Fibroblast of the aortic adventitia (primary cell): ENCODE measurements around the gene AFF3. TPM values are rescaled to one million over a fixed set of nuclear protein-coding genes. Genes with fewer than 3 reads are reported as not detected.

Experiments used
- DNase-seq: peaks from one replicate; pipeline ENCODE4 v3.0.0-alpha.2; 2010; ENCODE audit warnings: low read depth
- H3K4me3 ChIP-seq: 2 replicates; pipeline ENCODE4 v1.5.1; 2011; ENCODE audit warnings: low read depth, mild to moderate bottlenecking, control low read depth, low read length, moderate library complexity
- CTCF ChIP-seq: IDR thresholded peaks from 2 replicates; pipeline ENCODE4 v1.5.1; 2011; ENCODE audit warnings: mild to moderate bottlenecking, low read length, control low read depth, inconsistent platforms; ENCODE audit not compliant: insufficient read depth
- total RNA-seq: library from RNA; depleted of rRNA; stranded (reverse); fragments of >200 nt; gene quantifications from 2 replicates; pipeline ENCODE4 v1.2.3, GENCODE V29; 2012; ENCODE audit warnings: low replicate concordance

The AFF3 gene
- total RNA-seq, 1 donor = 4.2 TPM

GRCh38 chr2:99805930-99806476 is 336.4 kb downstream of the AFF3 start:
- H3K4me3 ChIP-seq = no peak overlapping the region
- no peak for TF ChIP-seq CTCF
- no peak for DNase-seq

GRCh38 chr2:99803846-99804245 is 338.5 kb downstream of the AFF3 start:
- no peak overlapping the region for H3K4me3 ChIP-seq
- no peak for TF ChIP-seq CTCF
- DNase-seq = no peak

- no peak for DNase-seq
- TF ChIP-seq CTCF = no peak
- H3K4me3 ChIP-seq = no peak overlapping the region
These were observed 339.7 kb downstream of the AFF3 start for GRCh38 chr2:99802734-99803133.

- DNase-seq = no peak
- TF ChIP-seq CTCF = no peak
- H3K4me3 ChIP-seq = no peak overlapping the region
These were observed 341.0 kb downstream of the AFF3 start for GRCh38 chr2:99801327-99801901.

- TF ChIP-seq CTCF = no peak
- no peak for DNase-seq
- no peak overlapping the region for H3K4me3 ChIP-seq
These were observed 344.9 kb downstream of the AFF3 start for GRCh38 chr2:99797475-99797874.

GRCh38 chr2:99794414-99794813 is 348.0 kb downstream of the AFF3 start:
- TF ChIP-seq CTCF = no peak
- DNase-seq = no peak
- no peak overlapping the region for H3K4me3 ChIP-seq

GRCh38 chr2:99793022-99793421 is 349.4 kb downstream of the AFF3 start:
- no peak for TF ChIP-seq CTCF
- DNase-seq = no peak
- no peak overlapping the region for H3K4me3 ChIP-seq
